ENCODE measurements around the gene WDFY2. TPM values are rescaled to one million over a fixed set of nuclear protein-coding genes. Genes with fewer than 3 reads are reported as not detected.

Gene WDFY2
- total and polyA plus RNA-seq, 10 of the 15 experiments (the other 5 are each of a cell fraction or from before 2014, with no cell fraction given), result 2.1 to 13.0 (median 8.1) TPM

GRCh38 chr13:51804295-51805172, 220.3 kb downstream of the WDFY2 start (continued):
- no peak for TF ChIP-seq IRF3 (IDR thresholded peaks at IDR 0.05)
- TF ChIP-seq CBFB (IDR thresholded peaks at IDR 0.05; ENCODE audit: low read depth), result peak; percentile 14; the same call in 1 of the 2 replicates
- TF ChIP-seq POU2F2 (IDR thresholded peaks at IDR 0.05; ENCODE audit: borderline replicate concordance, low read depth, low read length), result no peak
- no peak for TF ChIP-seq HSF1 (IDR thresholded peaks at IDR 0.05; ENCODE audit: low read depth, low read length)
- 0 out of 2 replicates have a peak, but pooled peaks have one; percentile 18 for TF ChIP-seq RELB (IDR thresholded peaks at IDR 0.05; ENCODE audit: low read depth)
- TF ChIP-seq CEBPB (IDR thresholded peaks at IDR 0.05; ENCODE audit: borderline replicate concordance in 1 of 2, low read depth in 2 of 2, low read length in 2 of 2), result no peak
- TF ChIP-seq RB1 (IDR thresholded peaks at IDR 0.05; ENCODE audit: borderline replicate concordance), result no peak
- TF ChIP-seq BCL11A (IDR thresholded peaks at IDR 0.05; ENCODE audit: low read depth, low read length), result no peak
- no peak for TF ChIP-seq NFYA (IDR thresholded peaks at IDR 0.05; ENCODE audit: borderline replicate concordance, low read depth, low read length)
- TF ChIP-seq CREM (IDR thresholded peaks at IDR 0.05; ENCODE audit: low read depth), result no peak
- TF ChIP-seq ZNF24 (IDR thresholded peaks at IDR 0.05), result no peak
- TF ChIP-seq EED (IDR thresholded peaks at IDR 0.05; ENCODE audit: low read depth), result no peak
- no peak for TF ChIP-seq FOXM1 (IDR thresholded peaks at IDR 0.05; ENCODE audit: low read depth, low read length)
- no peak for TF ChIP-seq HDAC6 (IDR thresholded peaks at IDR 0.05; ENCODE audit: unreplicated experiment)
- TF ChIP-seq RAD21 (IDR thresholded peaks at IDR 0.05; ENCODE audit: insufficient read depth, low read depth, low read length), result no peak
- no peak for TF ChIP-seq ATF3 (IDR thresholded peaks at IDR 0.05; ENCODE audit: borderline replicate concordance, extremely low read depth, low read depth, low read length)
- TF ChIP-seq TCF3 (IDR thresholded peaks at IDR 0.05; ENCODE audit: borderline replicate concordance, insufficient read depth, low read depth, low read length), result no peak
- TF ChIP-seq MYB (IDR thresholded peaks at IDR 0.05; ENCODE audit: borderline replicate concordance, low read depth, low read length), result no peak
- TF ChIP-seq YY1 (IDR thresholded peaks at IDR 0.05; ENCODE audit: low read depth, low read length), result 0 out of 2 replicates have a peak, but pooled peaks have one; percentile 1
- no peak for TF ChIP-seq BMI1 (IDR thresholded peaks at IDR 0.05; ENCODE audit: borderline replicate concordance)
- TF ChIP-seq PRDM15 (CRISPR knock-in tag; IDR thresholded peaks at IDR 0.05), result no peak
- no peak for TF ChIP-seq BRCA1 (IDR thresholded peaks at IDR 0.05; ENCODE audit: low read depth, low read length)

Data from GM12878 (cell line).